HepG2 (cell line): ENCODE results near the gene GTPBP6. TPM values are rescaled to one million over a fixed set of nuclear protein-coding genes. Genes with fewer than 3 reads are reported as not detected.

ENCODE experiments used
- HES4 ChIP-seq: sonication (generic); formaldehyde crosslinking; IDR thresholded peaks from 2 replicates; pipeline ENCODE4 v1.9.0; 2021; ENCODE audit warnings: mild to moderate bottlenecking, missing genetic modification reagents, borderline replicate concordance
- IRX3 ChIP-seq: sonication (generic); formaldehyde crosslinking; IDR thresholded peaks from 2 replicates; pipeline ENCODE4 v1.8.1; 2023; ENCODE audit warnings: mild to moderate bottlenecking, low read depth, missing genetic modification reagents, borderline replicate concordance
- RORA ChIP-seq: sonication (generic); formaldehyde crosslinking; IDR thresholded peaks from 2 replicates; pipeline ENCODE4 v1.5.0; 2020; ENCODE audit warnings: mild to moderate bottlenecking, missing genetic modification reagents, moderate library complexity
- SOX13 ChIP-seq, 3 experiments: fragments of 450-650 bp in 1 of 3; sonication (generic) in 1 of 3; formaldehyde crosslinking in 1 of 3; IDR thresholded peaks in 2 of 3; conservative IDR thresholded peaks in 1 of 3; 2 replicates each; pipeline versions ENCODE4 v1.5.0 to v1.6.1; 2016 to 2020; ENCODE audit warnings: antibody characterized with exemption in 1 of 3, mild to moderate bottlenecking in 1 of 3, missing compliant biosample characterization in 1 of 3, missing genetic modification reagents in 1 of 3, moderate library complexity in 1 of 3
- ZNF12 ChIP-seq: sonication (generic); formaldehyde crosslinking; IDR thresholded peaks from 2 replicates; pipeline ENCODE4 v1.5.0; 2020; ENCODE audit warnings: missing genetic modification reagents
- ZNF44 ChIP-seq: sonication (generic); formaldehyde crosslinking; IDR thresholded peaks from 2 replicates; pipeline ENCODE4 v1.5.1; 2020; ENCODE audit warnings: mild to moderate bottlenecking, missing genetic modification reagents
- ZNF530 ChIP-seq: sonication (generic); formaldehyde crosslinking; IDR thresholded peaks from 2 replicates; pipeline ENCODE4 v1.5.0; 2020; ENCODE audit warnings: low read depth, mild to moderate bottlenecking, missing genetic modification reagents
- ZNF558 ChIP-seq: sonication (generic); formaldehyde crosslinking; IDR thresholded peaks from 2 replicates; pipeline ENCODE4 v1.9.0; 2022; ENCODE audit warnings: mild to moderate bottlenecking, missing genetic modification reagents, borderline replicate concordance
- ZNF672 ChIP-seq: sonication (generic); formaldehyde crosslinking; IDR thresholded peaks from 2 replicates; pipeline ENCODE4 v1.8.1; 2022; ENCODE audit warnings: missing genetic modification reagents
- ZNF761 ChIP-seq: sonication (generic); formaldehyde crosslinking; conservative IDR thresholded peaks from 2 replicates; pipeline ENCODE4 v1.4.0; 2020; ENCODE audit warnings: mild to moderate bottlenecking, missing genetic modification reagents
- ZSCAN21 ChIP-seq: sonication (generic); formaldehyde crosslinking; IDR thresholded peaks from 2 replicates; pipeline ENCODE4 v1.8.0; 2022; ENCODE audit warnings: mild to moderate bottlenecking, missing genetic modification reagents, moderate library complexity, borderline replicate concordance
- polyA plus RNA-seq, 8 experiments: library from polyadenylated mRNA; depleted of rRNA in 3 of 8; stranded (reverse) in 7 of 8; unstranded in 1 of 8; fragments of >200 nt; fragmentation: Illumina TruSeq in 4 of 8; extraction: Trizol in 4 of 8; gene quantifications; 2 replicates each; pipeline versions ENCODE4 v1.2.1 to v1.2.3, GENCODE V29; 2011 to 2016; ENCODE audit warnings: low read depth in 4 of 8, missing spikeins in 1 of 8, mixed read lengths in 1 of 8; ENCODE audit not compliant: insufficient read depth in 1 of 8
- total RNA-seq, 5 experiments: library from RNA; depleted of rRNA; stranded (reverse); fragments of >200 nt; fragmentation: Illumina TruSeq; extraction: Trizol; gene quantifications; 2 replicates each; pipeline ENCODE4 v1.2.3, GENCODE V29; 2016; ENCODE audit warnings: low read depth in 1 of 5
- TF ChIP-seq, protein P1 (sequence below): sonication (generic); formaldehyde crosslinking; IDR thresholded peaks from 2 replicates; pipeline ENCODE4 v1.4.0; 2020; ENCODE audit warnings: mild to moderate bottlenecking, missing genetic modification reagents
- TF ChIP-seq, protein P2 (sequence below): IDR thresholded peaks from 2 replicates; pipeline ENCODE4 v1.6.1; 2012; ENCODE audit warnings: low read depth, low read length, improper control_type of control experiment
- TF ChIP-seq, protein P3 (sequence below): sonication (generic); formaldehyde crosslinking; IDR thresholded peaks from 2 replicates; pipeline ENCODE4 v1.4.0; 2020; ENCODE audit warnings: mild to moderate bottlenecking, missing genetic modification reagents
- TF ChIP-seq, protein P4 (sequence below): sonication (generic); formaldehyde crosslinking; IDR thresholded peaks from 2 replicates; pipeline ENCODE4 v1.5.1; 2020; ENCODE audit warnings: mild to moderate bottlenecking, missing genetic modification reagents, borderline replicate concordance
- TF ChIP-seq, protein P5 (sequence below): sonication (generic); formaldehyde crosslinking; IDR thresholded peaks from 2 replicates; pipeline ENCODE4 v1.4.0; 2020; ENCODE audit warnings: missing genetic modification reagents
- TF ChIP-seq, protein P6 (sequence below): fragments of 450-650 bp; IDR thresholded peaks from 2 replicates; pipeline ENCODE4 v1.6.1; 2017; ENCODE audit warnings: mild to moderate bottlenecking

The GTPBP6 gene
- total and polyA plus RNA-seq, 2 of the 13 experiments (the other 11 are each of a cell fraction or from before 2014, with no cell fraction given), result 20.2 to 39.6 TPM

DNA sequence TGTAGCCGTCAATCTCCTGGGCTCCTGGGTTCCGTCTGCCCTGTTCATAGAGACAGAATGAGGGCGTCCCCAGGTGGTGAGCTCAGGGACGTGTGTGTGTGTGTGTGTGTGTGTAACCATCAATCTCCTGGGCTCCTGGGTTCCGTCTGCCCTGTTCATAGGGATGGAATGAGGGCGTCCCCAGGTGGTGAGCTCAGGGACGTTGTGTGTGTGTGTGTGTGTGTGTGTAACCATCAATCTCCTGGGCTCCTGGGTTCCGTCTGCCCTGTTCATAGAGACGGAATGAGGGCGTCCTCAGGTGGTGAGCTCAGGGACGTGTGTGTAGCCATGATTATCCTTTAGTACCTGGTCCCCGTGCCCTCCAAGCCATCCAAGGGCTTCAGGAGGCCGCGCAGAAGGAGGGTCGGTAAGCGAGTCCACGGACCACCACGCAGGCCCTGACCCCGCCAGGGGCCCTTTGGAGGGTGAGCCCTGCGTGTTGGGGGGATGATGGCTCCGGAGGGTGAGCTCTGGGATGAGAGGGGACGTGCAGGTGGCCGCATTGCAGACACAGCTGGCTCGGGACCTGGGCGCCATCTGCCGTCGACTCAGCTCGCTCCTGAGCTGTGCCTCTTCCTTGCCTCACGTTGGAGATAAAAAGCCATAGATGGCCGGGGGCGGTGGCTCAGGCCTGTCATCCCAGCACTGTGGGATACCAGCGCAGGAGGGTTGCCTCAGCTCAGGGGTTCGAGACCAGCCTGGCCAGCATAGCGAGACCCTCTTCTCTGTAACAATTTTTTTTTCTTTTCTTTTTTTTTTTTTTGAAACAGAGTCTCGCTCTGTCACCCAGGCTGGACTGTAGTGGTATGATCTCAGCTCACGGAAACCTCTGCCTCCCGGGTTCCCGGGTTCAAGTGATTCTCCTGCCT lies 5.4 kb upstream of the GTPBP6 start (continued):
- TF ChIP-seq HES4 (CRISPR knock-in tag) (no peak), ZSCAN21 (CRISPR knock-in tag) (peak; percentile 72), ZNF44 (CRISPR knock-in tag) (no peak), ZNF761 (CRISPR knock-in tag) (no peak), IRX3 (CRISPR knock-in tag) (no peak), RORA (no peak), ZNF530 (CRISPR knock-in tag) (no peak), ZNF12 (no peak), ZNF558 (CRISPR knock-in tag) (no peak), SOX13 (IDR thresholded peaks at IDR 0.05) (no peak), SOX13 (CRISPR knock-in tag; conservative IDR thresholded peaks at IDR 0.05 in 1 of 2, IDR thresholded peaks at IDR 0.05 in 1 of 2) (no peak), ZNF672 (CRISPR knock-in tag) (no peak)
- TF ChIP-seq, protein P1, sequence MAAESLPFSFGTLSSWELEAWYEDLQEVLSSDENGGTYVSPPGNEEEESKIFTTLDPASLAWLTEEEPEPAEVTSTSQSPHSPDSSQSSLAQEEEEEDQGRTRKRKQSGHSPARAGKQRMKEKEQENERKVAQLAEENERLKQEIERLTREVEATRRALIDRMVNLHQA (CRISPR knock-in tag), result no peak
- TF ChIP-seq, protein P2, sequence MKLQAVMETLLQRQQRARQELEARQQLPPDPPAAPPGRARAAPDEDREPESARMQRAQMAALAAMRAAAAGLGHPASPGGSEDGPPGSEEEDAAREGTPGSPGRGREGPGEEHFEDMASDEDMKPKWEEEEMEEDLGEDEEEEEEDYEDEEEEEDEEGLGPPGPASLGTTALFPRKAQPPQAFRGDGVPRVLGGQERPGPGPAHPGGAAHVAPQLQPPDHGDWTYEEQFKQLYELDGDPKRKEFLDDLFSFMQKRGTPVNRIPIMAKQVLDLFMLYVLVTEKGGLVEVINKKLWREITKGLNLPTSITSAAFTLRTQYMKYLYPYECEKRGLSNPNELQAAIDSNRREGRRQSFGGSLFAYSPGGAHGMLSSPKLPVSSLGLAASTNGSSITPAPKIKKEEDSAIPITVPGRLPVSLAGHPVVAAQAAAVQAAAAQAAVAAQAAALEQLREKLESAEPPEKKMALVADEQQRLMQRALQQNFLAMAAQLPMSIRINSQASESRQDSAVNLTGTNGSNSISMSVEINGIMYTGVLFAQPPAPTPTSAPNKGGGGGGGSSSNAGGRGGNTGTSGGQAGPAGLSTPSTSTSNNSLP, result no peak
- TF ChIP-seq, protein P3, sequence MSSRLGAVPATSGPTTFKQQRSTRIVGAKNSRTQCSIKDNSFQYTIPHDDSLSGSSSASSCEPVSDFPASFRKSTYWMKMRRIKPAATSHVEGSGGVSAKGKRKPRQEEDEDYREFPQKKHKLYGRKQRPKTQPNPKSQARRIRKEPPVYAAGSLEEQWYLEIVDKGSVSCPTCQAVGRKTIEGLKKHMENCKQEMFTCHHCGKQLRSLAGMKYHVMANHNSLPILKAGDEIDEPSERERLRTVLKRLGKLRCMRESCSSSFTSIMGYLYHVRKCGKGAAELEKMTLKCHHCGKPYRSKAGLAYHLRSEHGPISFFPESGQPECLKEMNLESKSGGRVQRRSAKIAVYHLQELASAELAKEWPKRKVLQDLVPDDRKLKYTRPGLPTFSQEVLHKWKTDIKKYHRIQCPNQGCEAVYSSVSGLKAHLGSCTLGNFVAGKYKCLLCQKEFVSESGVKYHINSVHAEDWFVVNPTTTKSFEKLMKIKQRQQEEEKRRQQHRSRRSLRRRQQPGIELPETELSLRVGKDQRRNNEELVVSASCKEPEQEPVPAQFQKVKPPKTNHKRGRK, result no peak
- TF ChIP-seq, protein P4, sequence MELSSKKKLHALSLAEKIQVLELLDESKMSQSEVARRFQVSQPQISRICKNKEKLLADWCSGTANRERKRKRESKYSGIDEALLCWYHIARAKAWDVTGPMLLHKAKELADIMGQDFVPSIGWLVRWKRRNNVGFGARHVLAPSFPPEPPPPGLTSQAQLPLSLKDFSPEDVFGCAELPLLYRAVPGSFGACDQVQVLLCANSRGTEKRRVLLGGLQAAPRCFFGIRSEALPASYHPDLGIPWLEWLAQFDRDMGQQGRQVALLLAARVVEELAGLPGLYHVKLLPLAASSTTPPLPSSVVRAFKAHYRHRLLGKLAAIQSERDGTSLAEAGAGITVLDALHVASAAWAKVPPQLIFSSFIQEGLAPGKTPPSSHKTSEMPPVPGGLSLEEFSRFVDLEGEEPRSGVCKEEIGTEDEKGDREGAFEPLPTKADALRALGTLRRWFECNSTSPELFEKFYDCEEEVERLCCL (CRISPR knock-in tag), result no peak
- TF ChIP-seq, protein P5, sequence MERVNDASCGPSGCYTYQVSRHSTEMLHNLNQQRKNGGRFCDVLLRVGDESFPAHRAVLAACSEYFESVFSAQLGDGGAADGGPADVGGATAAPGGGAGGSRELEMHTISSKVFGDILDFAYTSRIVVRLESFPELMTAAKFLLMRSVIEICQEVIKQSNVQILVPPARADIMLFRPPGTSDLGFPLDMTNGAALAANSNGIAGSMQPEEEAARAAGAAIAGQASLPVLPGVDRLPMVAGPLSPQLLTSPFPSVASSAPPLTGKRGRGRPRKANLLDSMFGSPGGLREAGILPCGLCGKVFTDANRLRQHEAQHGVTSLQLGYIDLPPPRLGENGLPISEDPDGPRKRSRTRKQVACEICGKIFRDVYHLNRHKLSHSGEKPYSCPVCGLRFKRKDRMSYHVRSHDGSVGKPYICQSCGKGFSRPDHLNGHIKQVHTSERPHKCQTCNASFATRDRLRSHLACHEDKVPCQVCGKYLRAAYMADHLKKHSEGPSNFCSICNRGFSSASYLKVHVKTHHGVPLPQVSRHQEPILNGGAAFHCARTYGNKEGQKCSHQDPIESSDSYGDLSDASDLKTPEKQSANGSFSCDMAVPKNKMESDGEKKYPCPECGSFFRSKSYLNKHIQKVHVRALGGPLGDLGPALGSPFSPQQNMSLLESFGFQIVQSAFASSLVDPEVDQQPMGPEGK (CRISPR knock-in tag), result no peak
- TF ChIP-seq, protein P6, sequence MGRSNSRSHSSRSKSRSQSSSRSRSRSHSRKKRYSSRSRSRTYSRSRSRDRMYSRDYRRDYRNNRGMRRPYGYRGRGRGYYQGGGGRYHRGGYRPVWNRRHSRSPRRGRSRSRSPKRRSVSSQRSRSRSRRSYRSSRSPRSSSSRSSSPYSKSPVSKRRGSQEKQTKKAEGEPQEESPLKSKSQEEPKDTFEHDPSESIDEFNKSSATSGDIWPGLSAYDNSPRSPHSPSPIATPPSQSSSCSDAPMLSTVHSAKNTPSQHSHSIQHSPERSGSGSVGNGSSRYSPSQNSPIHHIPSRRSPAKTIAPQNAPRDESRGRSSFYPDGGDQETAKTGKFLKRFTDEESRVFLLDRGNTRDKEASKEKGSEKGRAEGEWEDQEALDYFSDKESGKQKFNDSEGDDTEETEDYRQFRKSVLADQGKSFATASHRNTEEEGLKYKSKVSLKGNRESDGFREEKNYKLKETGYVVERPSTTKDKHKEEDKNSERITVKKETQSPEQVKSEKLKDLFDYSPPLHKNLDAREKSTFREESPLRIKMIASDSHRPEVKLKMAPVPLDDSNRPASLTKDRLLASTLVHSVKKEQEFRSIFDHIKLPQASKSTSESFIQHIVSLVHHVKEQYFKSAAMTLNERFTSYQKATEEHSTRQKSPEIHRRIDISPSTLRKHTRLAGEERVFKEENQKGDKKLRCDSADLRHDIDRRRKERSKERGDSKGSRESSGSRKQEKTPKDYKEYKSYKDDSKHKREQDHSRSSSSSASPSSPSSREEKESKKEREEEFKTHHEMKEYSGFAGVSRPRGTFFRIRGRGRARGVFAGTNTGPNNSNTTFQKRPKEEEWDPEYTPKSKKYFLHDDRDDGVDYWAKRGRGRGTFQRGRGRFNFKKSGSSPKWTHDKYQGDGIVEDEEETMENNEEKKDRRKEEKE, result no peak
